ENCODE measurements around the gene ACIN1. TPM values are rescaled to one million over a fixed set of nuclear protein-coding genes. Genes with fewer than 3 reads are reported as not detected.

Gene ACIN1
- total and polyA plus RNA-seq, 3 donors from 2014 or later, result 151 to 216 (median 209) TPM

DNA sequence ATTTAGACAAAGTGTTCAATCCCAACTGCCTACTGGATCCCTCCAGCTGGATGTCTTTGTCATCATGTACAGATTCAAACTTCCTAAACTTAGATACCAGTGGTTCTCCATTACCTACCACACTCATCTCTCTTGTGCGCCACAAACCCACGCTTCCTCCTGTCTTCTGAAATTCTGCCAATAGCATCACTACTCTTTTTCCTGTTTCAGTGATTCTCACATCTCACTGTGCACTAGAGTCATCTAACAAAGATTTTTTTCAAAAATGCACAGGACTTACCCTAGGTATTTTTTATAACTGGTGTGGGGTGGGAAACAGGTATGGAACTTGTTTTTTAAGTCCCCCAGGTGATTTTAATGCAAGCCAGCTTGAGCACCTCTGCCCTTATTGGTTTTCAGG, 66.1 kb downstream of the ACIN1 start:
- H3K36me3 ChIP-seq (ENCODE audit: low read depth, missing control alignments), result no peaks in the 10 kb centered on the region
- H3K27ac ChIP-seq, result no peak overlapping the region
- TF ChIP-seq POLR2A (IDR thresholded peaks at IDR 0.05), result no peak
- TF ChIP-seq, protein P1, sequence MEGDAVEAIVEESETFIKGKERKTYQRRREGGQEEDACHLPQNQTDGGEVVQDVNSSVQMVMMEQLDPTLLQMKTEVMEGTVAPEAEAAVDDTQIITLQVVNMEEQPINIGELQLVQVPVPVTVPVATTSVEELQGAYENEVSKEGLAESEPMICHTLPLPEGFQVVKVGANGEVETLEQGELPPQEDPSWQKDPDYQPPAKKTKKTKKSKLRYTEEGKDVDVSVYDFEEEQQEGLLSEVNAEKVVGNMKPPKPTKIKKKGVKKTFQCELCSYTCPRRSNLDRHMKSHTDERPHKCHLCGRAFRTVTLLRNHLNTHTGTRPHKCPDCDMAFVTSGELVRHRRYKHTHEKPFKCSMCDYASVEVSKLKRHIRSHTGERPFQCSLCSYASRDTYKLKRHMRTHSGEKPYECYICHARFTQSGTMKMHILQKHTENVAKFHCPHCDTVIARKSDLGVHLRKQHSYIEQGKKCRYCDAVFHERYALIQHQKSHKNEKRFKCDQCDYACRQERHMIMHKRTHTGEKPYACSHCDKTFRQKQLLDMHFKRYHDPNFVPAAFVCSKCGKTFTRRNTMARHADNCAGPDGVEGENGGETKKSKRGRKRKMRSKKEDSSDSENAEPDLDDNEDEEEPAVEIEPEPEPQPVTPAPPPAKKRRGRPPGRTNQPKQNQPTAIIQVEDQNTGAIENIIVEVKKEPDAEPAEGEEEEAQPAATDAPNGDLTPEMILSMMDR (IDR thresholded peaks at IDR 0.05), result no peak
- no peak for DNase-seq
- no peak overlapping the region for H3K4me3 ChIP-seq
- no peaks in the 10 kb centered on the region for H3K9me3 ChIP-seq
- peaks cover 5% of the 10 kb centered on the region for H3K4me1 ChIP-seq
- intact Hi-C loops (cut with DNase I; ENCODE audit: low total_unique reads), result no loop called here
- WGBS, 2 donors, result 79 to 89% methylated on average over 2 of the region's 2 CpGs
- H3K27me3 ChIP-seq, result no peaks in the 10 kb centered on the region

DNA sequence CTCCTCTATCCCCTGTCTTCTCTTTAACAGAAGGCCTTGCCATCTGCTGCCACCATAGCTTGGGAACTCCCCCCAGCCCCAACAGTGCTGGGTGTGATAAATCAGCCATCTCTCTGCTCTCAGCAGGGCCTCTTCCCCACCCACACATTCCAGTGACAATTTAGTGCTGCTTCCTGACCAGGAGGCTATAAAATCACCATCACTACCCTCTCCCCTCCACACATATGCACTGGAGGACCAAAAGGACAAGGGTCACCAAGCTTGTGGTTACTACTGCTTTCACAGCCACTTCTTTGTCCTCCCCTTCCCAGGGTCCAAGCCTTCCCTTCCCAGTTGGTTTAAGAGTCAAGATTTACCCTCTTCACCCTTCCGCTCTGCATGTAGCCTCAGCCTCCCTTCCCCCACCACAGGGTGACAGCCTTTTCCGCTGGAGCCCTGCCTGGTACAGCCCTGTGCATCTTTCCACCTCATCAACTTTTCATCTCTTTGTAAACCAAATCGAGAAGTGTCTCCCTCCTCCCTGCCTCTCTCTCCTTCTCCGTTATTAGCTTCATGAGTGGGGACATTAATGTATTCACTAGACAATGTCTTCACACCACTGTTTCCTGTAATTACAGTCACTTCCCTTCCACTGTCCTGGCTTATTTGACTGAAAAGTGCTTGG, 69.7 kb downstream of the ACIN1 start:
- intact Hi-C loops (cut with DNase I; ENCODE audit: low total_unique reads), result no loop called here
- Histone ChIP-seq H3K9me3 (no peaks in the 10 kb centered on the region), H3K27me3 (no peaks in the 10 kb centered on the region), H3K36me3 (ENCODE audit: low read depth, missing control alignments) (no peaks in the 10 kb centered on the region), H3K27ac (no peak overlapping the region), H3K4me3 (no peak overlapping the region), H3K4me1 (no peaks in the 10 kb centered on the region)
- WGBS, 2 donors, result 76% methylated on average over 4 of the region's 4 CpGs
- no peak for DNase-seq
- TF ChIP-seq POLR2A (IDR thresholded peaks at IDR 0.05), result no peak
- TF ChIP-seq, protein P1 (IDR thresholded peaks at IDR 0.05), result no peak

- 78 to 80% methylated on average over 7 of the region's 7 CpGs for WGBS, 2 donors
- H3K27ac ChIP-seq, result no peak overlapping the region
- no peak for TF ChIP-seq POLR2A (IDR thresholded peaks at IDR 0.05)
- TF ChIP-seq, protein P1 (IDR thresholded peaks at IDR 0.05), result no peak
Measured at GRCh38 chr14:23024612-23025075, 70.3 kb downstream of the ACIN1 start.

DNA sequence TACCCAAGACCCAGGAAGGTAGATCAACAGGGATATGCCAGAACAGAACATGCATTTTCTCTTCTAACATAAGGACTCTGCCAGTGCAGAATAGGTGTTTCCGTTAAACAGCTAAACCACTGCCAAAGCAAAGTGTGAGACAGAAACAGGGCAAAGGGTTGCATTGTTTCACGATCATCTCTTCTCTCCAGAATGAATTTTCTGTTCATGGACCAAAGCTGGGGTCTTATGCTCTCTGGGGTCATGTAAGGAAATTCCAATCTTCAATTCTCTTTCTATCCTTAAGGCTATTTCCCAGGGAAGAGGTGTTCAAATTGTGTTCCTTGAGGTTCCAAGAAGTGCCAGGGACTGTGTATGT, 71.2 kb downstream of the ACIN1 start:
- WGBS, 2 donors, result 93 to 98% methylated on average over 2 of the region's 2 CpGs
- TF ChIP-seq, protein P1 (IDR thresholded peaks at IDR 0.05), result no peak
- Histone ChIP-seq H3K27ac (no peak overlapping the region), H3K4me1 (no peaks in the 10 kb centered on the region), H3K27me3 (no peaks in the 10 kb centered on the region), H3K9me3 (no peaks in the 10 kb centered on the region), H3K36me3 (ENCODE audit: low read depth, missing control alignments) (no peaks in the 10 kb centered on the region), H3K4me3 (no peak overlapping the region)
- no peak for DNase-seq
- intact Hi-C loops (cut with DNase I; ENCODE audit: low total_unique reads), result no loop called here

More at GRCh38 chr14:23024612-23025075, 70.3 kb downstream of the ACIN1 start:
- Histone ChIP-seq H3K4me1 (no peaks in the 10 kb centered on the region), H3K9me3 (no peaks in the 10 kb centered on the region), H3K27me3 (no peaks in the 10 kb centered on the region), H3K4me3 (no peak overlapping the region), H3K36me3 (ENCODE audit: low read depth, missing control alignments) (no peaks in the 10 kb centered on the region)
- DNase-seq, result no peak
- intact Hi-C loops (cut with DNase I; ENCODE audit: low total_unique reads), result no loop called here

Measured in testis (tissue), 3 donors.